ENCODE measurements around the gene RUNX2.

Gene RUNX2

GRCh38 chr6:45518013-45518720 is 190.0 kb downstream of the RUNX2 start:
- TF ChIP-seq MAX (IDR thresholded peaks at IDR 0.05) (no peak), NFIC (IDR thresholded peaks at IDR 0.05) (no peak), EGR1 (IDR thresholded peaks at IDR 0.05) (no peak)

- TF ChIP-seq EP300 (IDR thresholded peaks at IDR 0.05; ENCODE audit: borderline replicate concordance) (no peak), FOXM1 (IDR thresholded peaks at IDR 0.05; ENCODE audit: borderline replicate concordance, low read depth) (no peak), EGR1 (IDR thresholded peaks at IDR 0.05) (no peak), NFIC (IDR thresholded peaks at IDR 0.05) (no peak), REST (IDR thresholded peaks at IDR 0.05; ENCODE audit: low read depth) (no peak), CREB1 (IDR thresholded peaks at IDR 0.05; ENCODE audit: low read depth) (no peak), TAF1 (IDR thresholded peaks at IDR 0.05; ENCODE audit: low read depth) (no peak), YY1 (IDR thresholded peaks at IDR 0.05; ENCODE audit: low read depth) (no peak), ZBTB7A (IDR thresholded peaks at IDR 0.05; ENCODE audit: low read depth) (no peak), RAD21 (IDR thresholded peaks at IDR 0.05; ENCODE audit: low read depth) (no peak), TEAD4 (IDR thresholded peaks at IDR 0.05) (no peak), MAX (IDR thresholded peaks at IDR 0.05) (no peak), CEBPB (IDR thresholded peaks at IDR 0.05) (no peak), TCF12 (IDR thresholded peaks at IDR 0.05; ENCODE audit: low read depth) (no peak), USF1 (IDR thresholded peaks at IDR 0.05) (no peak)
Observed at GRCh38 chr6:45521226-45521625, 193.1 kb downstream of the RUNX2 start.

GRCh38 chr6:45522486-45522885 is 194.4 kb downstream of the RUNX2 start:
- TF ChIP-seq USF1 (IDR thresholded peaks at IDR 0.05) (no peak), TEAD4 (IDR thresholded peaks at IDR 0.05) (no peak), MAX (IDR thresholded peaks at IDR 0.05) (no peak), REST (IDR thresholded peaks at IDR 0.05; ENCODE audit: low read depth) (no peak), TCF12 (IDR thresholded peaks at IDR 0.05; ENCODE audit: low read depth) (no peak), CEBPB (IDR thresholded peaks at IDR 0.05) (no peak), TAF1 (IDR thresholded peaks at IDR 0.05; ENCODE audit: low read depth) (no peak), NFIC (IDR thresholded peaks at IDR 0.05) (no peak)

GRCh38 chr6:45527210-45527609 is 199.1 kb downstream of the RUNX2 start:
- TF ChIP-seq EP300 (IDR thresholded peaks at IDR 0.05; ENCODE audit: borderline replicate concordance) (no peak), ZBTB7A (IDR thresholded peaks at IDR 0.05; ENCODE audit: low read depth) (no peak), CREB1 (IDR thresholded peaks at IDR 0.05; ENCODE audit: low read depth) (no peak), FOXM1 (IDR thresholded peaks at IDR 0.05; ENCODE audit: borderline replicate concordance, low read depth) (no peak), TCF12 (IDR thresholded peaks at IDR 0.05; ENCODE audit: low read depth) (no peak), RAD21 (IDR thresholded peaks at IDR 0.05; ENCODE audit: low read depth) (no peak), CEBPB (IDR thresholded peaks at IDR 0.05) (no peak)

- TF ChIP-seq TCF12 (IDR thresholded peaks at IDR 0.05; ENCODE audit: low read depth) (no peak), EP300 (IDR thresholded peaks at IDR 0.05; ENCODE audit: borderline replicate concordance) (no peak), USF1 (IDR thresholded peaks at IDR 0.05) (no peak), TEAD4 (IDR thresholded peaks at IDR 0.05) (no peak), EGR1 (IDR thresholded peaks at IDR 0.05) (no peak), CEBPB (IDR thresholded peaks at IDR 0.05) (no peak)
Observed at GRCh38 chr6:45531999-45532595, 204.0 kb downstream of the RUNX2 start.
